HL-60/S4 treated with phorbol 12-myristate 13-acetate at 8.2 ng/mL for 4 days and 3 days (cell line): ENCODE measurements around the gene NQO2.
"Not testable (repeated sequence)": the region's sequence is repeated elsewhere in the genome, so short reads cannot be mapped to it uniquely, and the experiment has no call there.

Experiments
- in situ Hi-C: fragments of 300-500 bp; cut with MboI; formaldehyde crosslinking; loops from 2 replicates; pipeline ENCODE4 v1.15.0; 2022; ENCODE audit warnings: low sequenced_read_pairs

Gene NQO2

GRCh38 chr6:3036861-3037637, 37.4 kb downstream of the NQO2 start:
- in situ Hi-C loops: no loop called here

- in situ Hi-C loops: no loop called here
Observed at GRCh38 chr6:3037638-3038365, 38.1 kb downstream of the NQO2 start.

DNA sequence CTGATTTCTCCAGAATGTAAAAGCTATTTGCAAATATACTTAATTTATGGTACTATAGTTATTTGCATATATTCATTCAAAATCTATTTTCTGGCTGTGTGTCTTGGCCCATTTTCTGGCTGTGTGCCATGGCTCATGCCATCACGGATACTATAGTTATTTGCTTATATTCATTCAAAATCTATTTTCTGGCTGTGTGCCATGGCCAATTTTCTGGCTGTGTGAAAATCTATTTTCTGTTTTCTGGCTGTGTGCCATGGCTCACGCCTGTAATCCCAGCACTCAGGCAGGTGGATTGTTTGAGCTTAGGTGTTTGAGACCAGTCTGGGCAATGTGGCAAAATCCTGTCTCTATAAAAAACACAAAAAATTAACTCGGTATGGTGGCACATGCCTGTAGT, 39.7 kb downstream of the NQO2 start:
- in situ Hi-C loops: no loop called here

- in situ Hi-C loops: no loop called here
Observed at GRCh38 chr6:3041147-3041546, 41.5 kb downstream of the NQO2 start.

DNA sequence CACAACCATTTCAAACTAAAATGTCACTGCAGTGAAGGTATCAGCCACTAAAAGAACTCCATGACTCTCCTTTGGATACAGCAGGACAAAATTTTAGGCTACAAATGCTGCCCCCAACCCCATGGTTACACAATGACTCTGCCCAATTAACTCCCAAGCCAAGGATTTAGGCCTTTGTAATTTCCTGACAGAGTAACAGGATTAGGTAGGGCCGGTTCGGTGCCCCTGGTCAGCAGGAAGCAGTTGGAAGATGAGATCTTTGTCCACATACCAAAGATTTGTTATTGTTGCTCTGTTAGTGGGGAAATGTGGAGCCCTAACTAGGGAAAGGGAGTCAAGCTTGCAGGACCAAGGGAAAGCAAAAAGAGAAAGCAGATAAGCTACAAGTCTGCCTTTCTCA, 41.9 kb downstream of the NQO2 start:
- in situ Hi-C loops: no loop called here

GRCh38 chr6:3045369-3045768, 45.7 kb downstream of the NQO2 start:
- in situ Hi-C loops: no loop called here

- in situ Hi-C loops: no loop called here
Observed at GRCh38 chr6:3045777-3046176, 46.1 kb downstream of the NQO2 start.

DNA sequence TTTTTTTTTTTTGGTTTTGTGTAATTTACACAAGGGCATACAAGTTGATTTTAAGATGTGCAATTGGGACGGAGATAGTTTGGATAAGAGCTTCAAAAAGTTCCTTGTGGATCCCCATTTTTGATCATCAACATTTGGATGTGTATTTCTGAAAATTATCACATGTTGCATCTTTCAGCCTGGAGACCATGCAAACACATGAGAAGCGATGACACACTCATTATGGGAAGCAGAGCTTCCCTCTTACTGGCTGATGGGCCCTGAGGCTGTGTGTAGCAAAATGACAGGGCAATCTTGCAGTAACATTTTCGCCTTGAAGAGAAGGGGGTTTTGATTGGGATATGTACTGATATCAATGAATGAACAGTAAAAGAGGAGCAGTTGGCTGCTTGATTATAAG, 46.6 kb downstream of the NQO2 start:
- in situ Hi-C loops: no loop called here

DNA sequence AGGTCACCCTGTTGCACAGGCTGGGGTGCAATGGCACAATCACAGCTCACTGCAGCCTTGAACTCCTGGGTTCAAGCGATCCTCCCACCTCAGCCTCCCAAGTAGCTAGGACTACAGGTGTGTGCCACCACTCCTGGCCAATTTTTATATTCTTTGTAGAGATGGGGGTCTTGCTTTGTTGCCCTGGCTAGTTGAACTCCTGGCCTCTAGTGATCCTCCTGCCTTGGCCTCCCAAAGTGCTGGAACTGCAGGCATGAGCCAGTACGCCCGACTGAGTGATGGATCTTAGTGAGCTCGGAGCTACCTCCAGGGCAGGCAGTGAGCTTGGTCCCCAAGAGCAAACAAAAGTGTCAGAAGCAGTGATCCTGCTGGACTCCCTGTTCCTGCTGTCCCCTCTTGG, 48.3 kb downstream of the NQO2 start:
- in situ Hi-C loops: not testable (repeated sequence)

- in situ Hi-C loops: loop anchor here (5.0 kb wide), 1 partner anchor 50 kb away; no protein-coding TSS in a partner anchor
Observed at GRCh38 chr6:3052481-3053230, 53.0 kb downstream of the NQO2 start.

DNA sequence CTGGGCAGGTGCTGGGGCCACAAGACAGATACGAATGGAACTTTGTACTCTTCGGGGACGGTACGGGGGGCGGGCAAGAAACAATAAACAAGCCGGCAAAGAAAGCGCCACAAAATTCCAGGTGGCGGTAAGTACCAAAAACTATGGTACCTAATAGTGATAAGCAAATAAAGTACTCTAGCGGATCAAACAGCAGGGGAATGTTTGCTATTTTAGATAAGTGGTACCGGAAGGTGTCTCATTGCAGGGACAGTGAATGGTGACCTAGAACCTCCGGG, 53.5 kb downstream of the NQO2 start:
- in situ Hi-C loops: loop anchor here (5.0 kb wide), 1 partner anchor 51 kb away; no protein-coding TSS in a partner anchor

- in situ Hi-C loops: loop anchor here (5.0 kb wide), 1 partner anchor 52 kb away; no protein-coding TSS in a partner anchor
Observed at GRCh38 chr6:3054229-3055157, 54.8 kb downstream of the NQO2 start.

DNA sequence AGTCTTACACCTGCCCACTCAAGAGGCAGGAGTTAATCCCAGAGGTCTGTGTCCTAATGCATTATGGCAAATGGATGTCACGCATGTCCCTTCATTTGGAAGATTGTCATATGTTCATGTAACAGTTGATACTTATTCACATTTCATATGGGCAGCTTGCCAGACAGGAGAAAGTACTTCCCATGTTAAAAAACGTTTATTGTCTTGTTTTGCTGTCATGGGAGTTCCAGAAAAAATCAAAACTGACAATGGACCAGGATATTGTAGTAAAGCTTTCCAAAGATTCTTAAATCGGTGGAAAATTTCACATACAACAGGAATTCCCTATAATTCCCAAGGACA, 55.4 kb downstream of the NQO2 start:
- in situ Hi-C loops: not testable (repeated sequence)

- in situ Hi-C loops: no loop called here
Observed at GRCh38 chr6:3057063-3057770, 57.5 kb downstream of the NQO2 start.

DNA sequence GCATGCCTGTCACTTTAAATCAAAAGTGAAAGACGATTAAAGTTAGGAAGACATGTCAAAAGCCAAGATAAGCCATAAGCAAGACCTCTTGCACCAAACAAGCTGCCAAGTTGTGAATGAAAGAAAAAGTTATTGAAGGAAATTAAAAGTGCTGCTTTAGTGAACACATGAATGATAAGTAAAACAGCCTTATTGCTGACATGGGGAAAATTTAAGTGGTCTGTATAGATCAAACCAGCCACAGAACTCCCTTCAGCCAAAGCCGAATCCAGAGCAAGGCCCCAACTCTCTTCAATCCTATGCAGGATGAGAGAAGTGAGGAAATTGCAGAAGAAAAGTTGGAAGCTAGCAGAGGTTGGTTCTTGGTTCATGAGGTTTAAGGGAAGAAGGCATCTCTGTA, 59.3 kb downstream of the NQO2 start:
- in situ Hi-C loops: no loop called here

DNA sequence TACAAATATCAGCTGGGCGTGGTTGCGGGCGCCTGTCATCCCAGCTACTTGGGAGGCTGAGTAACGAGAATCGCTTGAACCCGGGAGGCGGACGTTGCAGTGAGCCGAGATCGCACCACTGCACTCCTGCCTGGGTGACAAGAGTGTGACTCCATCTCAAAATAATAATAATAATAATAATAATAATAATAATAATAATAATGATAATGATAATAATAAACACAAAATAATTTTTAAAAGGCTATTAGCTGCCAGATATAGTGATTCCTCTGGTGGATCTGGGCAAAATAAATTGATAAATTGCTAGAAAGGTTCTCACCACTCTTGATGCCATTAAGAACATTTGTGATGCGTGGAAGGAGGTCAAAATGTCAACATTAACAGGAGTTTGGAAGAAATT, 60.4 kb downstream of the NQO2 start:
- in situ Hi-C loops: not testable (repeated sequence)

GRCh38 chr6:3061501-3061941, 61.8 kb downstream of the NQO2 start:
- in situ Hi-C loops: no loop called here

DNA sequence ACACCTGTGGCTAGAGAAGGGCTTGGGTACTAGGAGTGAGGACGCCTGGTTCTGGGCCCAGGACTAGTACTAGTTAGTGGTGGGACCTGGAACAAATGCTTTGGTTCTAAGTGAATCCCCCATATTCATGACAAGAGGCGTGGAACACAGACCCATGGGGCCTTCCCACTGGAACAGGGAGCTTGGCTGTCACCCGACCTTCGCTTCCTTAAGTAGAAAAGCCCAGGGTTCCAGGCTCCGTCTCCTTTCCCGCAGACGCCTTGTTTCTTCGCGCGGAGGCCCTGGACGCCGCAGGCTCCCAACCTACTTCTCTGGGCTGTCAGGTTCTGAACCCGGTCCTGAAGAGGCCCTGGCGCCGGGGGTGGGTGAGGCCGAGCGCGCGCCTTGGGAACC, 63.6 kb downstream of the NQO2 start:
- in situ Hi-C loops: not testable (repeated sequence)

DNA sequence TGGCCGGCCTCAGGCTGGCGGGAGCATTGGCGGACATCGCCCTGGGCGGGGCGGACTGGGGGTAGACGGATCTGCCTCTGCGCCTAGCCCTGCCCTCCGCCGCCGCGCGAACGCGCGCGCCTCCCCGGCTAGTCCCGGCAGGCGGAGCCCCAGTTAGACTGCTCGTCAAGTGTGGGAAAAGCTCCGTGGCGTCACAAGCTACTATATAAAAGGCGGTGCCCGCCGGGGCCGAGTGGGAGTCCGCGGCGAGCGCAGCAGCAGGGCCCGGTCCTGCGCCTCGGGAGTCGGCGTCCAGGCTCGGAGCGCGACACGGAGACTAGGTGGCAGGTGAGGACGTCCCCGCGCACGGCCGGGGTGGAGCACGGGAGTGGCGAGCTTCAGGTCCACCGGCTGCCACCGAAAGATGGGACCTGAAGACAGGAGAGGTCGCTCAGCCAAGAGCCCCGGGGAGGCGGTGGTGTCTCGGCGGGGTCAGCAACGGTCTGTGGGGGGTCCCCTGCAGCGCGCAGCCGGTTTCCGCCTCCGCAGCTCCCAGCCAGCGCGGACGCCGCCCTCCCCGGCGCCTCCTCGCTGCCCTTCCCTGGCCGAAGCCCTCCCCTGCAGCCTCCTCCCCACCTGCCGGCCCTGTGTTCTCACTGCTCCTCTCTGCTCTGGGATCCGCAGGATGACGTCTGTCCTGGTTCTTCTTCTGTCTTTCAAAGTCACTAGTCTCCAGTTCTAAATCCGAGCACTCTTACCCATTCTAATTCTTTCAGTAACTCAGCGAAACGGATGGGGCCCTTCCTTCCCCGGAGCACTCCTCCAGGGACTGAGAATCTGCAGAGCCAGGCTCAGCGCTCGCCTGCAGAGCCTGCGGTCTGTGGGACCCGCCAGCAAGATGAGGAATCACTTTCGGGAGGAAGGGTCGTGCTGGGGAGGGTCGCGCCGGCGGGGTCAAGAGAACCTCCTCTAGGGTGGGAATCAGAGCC, 64.3 kb downstream of the NQO2 start:
- in situ Hi-C loops: no loop called here
